HG03378 (cell line): Measurements from ENCODE around the gene LHX4.

ENCODE experiments used
- ATAC-seq: cut with Tn5 transposase; IDR thresholded peaks from one replicate; pipeline ENCODE4 v1.9.1; 2021; ENCODE audit warnings: mild to moderate bottlenecking, moderate library complexity; ENCODE audit not compliant: unreplicated experiment

Gene LHX4

DNA sequence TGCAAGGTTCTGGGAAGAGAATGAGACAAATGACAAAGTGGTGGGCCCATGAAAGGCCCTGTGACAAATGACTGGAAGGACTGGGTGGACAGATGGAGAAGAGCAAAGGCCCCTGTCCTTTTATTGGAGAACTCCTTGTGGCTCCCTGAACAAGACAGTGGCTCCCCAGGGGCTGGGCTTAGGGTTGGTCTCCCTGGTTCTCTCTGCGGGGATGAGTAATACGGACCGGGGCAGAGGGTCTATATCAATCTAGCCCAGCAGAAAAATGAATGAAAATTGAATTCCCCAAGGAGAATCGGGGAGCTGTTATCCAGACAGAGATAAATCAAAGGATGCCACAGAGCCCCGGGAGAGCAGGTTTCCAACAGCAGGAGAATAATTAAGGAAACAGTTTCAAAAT, 5.2 kb upstream of the LHX4 start:
- ATAC-seq = no peak

DNA sequence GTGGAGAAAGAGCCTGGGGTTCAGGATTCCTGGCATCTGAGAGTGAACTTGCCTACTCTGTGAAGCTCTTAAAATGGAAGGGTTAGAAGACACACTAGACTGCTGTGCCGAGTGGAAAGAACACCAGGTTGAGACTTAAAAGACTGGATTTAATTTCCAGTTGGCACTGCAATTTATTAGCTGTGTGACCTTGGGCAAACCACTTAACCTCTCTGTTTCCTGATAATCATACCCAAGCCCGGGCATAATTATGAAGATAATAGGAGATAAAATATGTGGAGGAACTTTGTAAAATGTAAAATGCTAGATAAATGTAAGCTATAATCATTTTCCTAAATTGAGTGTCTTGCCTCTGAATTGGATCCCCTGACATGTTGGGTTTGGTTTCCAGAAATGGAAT, 4.7 kb upstream of the LHX4 start:
- no peak for ATAC-seq

DNA sequence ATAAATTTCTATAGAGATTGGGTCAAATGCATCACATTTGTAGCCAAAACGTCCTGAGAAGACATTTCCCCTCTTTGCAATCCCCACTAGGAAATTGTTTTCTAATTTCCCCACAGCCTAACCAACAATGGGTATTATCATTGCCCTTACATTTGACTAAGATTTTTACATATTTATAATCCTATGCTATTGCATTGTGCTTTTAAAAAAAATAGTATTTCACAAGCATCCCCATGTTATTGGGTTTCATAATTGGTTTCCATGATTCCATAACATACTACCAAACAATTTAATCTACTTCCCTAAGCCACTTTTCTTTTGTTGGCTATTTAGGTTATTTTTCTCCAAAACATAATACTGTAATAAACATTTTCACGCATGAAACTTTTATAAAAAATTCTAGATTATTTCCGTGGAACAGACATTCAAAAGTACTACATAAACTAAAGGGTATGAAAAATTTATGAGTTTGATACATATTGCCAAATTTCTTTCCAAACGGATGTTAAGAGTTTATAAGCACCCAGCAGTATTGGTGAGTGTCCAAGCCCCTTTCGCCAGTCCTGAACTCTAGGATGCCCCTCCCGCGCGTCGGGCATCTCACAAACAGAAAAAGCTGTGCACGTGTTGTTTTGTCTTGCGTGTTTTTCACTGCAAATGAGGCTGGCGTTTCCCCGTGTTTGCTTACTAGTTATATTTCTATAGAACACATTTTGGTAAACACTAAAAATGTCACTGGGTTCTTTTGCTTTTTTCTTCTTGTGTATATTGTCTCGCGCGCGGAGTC, 2.0 kb upstream of the LHX4 start:
- ATAC-seq = no peak

DNA sequence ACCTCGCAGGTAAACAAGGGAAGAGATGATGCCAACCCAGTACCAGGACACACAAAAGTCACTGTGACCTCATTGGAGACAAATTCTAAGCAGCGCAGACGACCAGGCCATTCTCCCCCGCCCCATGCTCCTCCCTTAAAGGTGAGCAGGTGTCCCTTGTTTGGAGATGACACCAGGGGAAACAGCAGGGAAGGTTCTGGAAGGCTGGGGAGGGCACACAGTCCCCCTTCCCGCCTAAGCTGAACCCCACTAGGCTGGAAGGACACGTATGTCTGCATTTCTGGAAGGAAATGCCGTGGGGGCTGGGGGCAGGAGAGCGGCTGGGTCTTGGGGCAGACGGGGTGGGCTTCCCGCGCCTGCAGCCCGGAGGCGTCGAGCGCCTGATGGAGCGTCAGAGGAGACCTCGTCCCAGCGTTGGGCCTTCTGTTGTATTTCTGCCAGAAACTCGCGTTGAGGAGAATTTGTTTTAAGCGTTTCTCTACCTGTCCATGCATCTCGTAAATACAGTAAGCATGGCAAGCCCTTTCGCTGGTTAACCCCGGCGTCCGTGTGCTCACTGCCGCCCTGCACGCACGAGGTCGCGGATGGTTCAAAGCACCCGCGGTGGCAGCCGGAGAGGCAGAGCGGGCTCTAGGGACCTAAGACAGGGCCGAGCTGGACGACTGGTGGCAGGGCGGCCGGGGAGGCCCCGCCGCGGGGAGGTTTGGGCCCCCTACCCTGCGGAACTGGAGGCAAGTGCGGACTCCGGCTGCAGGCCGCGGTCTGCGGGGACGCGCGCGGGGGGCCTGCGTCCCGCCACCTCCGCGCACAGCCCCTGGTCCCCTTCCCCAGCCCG, 1.2 kb upstream of the LHX4 start:
- no peak for ATAC-seq

DNA sequence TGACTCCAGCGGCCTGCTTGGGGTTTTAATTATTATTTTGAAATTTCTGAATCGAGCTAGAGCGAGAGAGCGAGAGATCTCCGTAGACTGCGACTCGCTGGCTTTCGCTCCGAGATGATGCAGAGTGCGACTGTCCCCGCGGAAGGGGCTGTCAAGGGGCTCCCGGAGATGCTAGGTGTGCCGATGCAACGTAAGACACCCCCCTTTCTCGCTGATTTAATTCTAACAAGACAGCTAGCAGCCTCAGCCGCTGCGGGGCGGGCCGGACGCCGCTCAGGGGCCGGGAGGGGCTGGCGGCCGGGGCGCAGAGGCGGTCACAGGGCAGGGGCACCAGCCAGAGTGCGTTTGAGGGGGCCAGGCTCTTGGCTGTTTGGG, 339 bp downstream of the LHX4 start:
- ATAC-seq = no peak

DNA sequence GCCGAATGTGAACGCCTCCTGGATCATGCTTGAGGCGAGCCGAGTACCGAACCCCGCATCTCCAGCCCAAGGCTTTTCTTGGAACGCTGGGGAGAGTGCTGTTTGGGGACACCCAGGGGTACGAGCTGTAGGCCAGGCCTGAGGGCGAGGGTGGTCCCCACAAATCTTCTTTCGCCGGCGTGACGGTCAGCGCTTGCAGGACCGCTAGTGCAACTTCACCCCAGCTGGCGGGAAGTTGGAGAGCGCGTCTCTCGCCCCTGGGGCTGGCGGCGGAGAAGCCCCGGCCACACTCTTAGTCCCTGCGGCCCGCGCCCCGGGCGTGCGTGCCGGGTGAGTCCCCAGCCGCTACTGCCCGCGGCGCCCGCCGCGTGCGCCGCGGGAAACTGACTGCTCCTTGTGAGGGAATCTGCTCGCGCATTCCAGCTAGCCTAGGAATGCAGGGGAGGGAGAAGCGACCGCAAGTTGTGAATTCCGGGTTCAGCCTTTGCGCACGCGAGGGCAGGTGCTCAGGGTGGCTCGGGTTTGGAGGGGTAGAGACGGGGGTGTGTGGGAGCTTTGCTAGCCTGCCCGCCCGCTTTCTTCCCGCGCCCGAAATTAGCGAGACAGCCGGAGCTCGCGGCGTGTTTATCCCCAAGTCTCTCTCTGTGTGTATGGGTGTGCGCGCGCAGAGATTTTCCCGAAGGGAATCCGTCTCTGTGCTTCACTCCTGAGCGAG, 884 bp downstream of the LHX4 start:
- ATAC-seq = no peak

DNA sequence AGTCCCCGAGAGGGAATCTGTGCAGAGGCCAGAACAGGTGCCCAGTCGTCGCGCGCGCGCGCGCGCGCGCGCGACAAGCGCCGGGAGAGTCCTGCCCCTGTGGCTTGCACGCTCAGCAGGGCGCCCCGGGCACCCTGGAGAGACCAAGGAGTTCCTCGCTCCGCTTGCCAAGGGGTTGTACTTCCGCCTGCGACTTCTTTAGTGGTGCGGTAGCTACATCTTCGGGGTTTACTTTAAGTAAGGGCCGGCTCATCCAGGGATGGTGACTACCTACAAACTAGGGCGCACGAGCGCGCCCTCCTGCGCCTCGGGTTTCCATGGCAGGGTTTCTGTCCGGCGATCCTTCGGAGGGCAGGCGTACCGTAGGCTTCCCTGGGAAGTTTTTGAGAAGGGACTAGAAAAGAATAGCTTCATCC, 1.4 kb downstream of the LHX4 start:
- ATAC-seq = no peak

DNA sequence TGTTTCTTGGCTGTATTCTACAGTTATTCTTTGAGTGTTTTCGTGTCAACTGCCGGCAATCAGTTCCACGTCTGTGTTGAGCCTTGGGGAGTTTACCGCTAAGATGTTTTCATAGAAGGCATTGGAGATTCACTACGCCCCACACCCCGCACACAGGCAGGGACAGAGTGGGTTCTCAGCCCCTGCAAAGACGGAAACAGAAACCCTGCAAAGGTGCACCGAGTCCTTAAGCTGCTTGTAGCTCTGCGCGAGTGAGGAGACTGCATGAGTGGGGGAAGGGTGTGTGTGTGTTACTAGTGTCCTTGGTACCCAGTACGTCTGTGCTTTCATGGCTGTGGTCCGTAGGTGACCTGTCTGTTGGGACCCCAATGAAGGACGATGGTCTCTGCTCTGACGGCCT, 1.9 kb downstream of the LHX4 start:
- no peak for ATAC-seq

DNA sequence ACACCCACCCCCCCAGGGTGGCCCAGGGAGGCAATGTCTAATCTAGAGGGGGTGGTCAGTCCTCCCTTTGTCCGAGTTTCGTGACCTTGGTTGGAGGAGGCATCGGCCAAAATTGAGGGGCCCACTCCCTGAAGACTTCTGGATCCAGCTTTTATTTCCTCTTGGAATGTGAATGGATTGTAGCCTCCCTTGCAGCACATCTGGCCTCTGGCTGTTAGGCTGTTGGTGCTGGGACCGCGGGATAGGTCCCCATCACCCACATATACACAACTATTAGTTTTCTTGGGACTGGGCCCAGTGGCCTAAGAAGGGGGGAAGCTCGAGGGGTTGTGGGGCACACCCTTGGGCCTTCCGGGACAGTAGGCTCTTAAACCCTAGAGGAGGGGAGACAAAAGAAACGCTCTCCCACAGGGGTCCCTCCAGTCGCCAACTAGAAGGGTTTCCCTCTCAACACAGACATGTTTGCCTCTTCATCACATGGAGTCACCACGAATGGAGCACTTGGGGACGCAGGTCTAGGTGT, 2.5 kb downstream of the LHX4 start:
- no peak for ATAC-seq

DNA sequence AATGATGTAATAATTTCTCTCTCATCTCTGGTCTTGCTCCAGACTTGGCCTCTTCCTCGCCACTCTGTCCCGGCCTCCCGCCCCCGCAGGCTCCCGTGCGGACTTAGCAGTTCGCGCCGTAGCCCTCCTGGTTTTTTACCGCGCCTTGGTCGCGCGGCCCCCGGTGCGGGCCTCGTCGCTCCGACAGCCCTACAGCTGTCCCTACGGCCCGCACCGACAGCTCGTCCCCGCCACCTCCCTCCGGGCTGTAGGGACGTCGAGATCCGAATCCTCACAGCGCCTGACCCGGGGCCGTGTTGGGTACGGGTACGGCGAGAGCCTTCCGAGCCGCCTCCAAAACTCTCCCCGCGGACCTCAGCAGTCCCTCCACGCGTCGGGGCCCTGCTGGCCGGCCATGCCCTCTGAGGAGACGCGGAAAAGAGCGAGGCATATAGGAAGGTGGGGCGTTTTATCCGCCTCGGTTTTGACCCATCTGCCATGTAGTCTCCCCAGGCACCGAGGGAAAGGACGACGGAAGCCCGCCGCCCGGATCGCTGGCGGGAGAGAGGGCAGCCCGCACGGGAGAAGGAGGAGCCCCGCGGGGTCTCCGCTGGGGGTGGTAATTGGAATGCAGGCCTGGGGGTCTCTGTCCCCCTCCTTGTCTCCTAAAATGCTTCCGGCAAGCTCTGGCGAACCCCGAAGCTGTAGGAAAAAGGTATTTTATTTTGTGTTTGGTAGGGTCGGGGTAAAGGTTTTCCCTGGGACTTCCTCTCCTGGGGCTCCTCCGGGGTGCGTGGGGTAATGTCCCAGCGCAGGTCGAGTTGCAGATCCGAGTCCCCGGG, 3.3 kb downstream of the LHX4 start:
- no peak for ATAC-seq

DNA sequence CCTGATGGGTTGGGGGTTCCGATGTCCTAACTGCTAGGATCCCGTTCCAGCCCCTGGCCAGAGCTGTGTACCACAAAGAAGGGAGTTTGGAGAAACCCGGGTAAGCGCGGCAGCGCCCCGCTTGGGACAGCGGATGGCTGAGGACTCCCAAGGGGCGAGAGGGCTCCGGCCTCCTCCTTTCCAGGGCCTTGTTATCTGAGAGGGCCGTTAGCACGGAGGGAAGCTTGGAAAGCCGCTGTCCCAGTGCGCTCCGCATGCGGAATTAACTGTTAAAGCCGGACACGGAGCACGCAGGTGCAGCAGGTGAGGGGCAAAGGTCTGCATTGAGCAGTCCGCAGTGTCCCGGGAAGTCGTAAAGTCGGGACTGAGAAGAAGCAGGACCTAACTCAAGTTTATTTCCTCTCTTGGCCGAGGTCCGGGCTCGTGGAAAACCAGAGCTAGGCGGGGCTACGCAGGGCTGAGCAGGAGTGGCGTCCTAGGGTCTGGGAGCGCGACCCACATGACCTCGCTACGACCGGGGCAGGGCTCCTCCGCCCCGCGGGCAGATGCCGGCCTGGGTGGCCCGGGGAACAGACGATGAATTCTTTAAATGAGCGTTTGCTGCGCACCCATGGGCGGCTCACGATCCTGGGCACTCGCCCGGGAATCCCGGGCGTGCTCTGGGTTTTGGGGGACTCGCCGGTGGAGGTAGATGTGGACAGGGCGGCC, 4.5 kb downstream of the LHX4 start:
- no peak for ATAC-seq

DNA sequence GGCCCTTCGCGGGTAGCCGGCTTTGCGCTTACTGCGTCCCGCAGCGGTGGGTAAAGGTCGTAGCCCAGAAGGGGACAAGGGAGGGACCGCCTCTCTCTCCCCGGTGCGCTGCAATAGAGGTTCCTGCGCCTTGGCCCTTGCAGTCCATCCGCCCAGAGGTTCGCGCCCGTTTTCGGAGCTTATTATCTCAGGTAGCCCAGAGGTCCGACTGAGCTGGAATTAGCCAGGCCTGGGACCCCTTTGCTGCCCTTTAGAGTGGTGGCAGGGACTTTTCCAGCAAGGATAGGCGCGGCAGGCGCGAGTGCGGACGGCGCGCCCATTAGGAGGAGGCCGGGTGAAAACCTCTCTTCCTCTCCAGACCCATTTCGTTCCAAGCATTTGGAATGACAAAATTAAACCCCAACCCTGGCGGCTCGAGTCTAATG, 5.0 kb downstream of the LHX4 start:
- ATAC-seq = no peak

DNA sequence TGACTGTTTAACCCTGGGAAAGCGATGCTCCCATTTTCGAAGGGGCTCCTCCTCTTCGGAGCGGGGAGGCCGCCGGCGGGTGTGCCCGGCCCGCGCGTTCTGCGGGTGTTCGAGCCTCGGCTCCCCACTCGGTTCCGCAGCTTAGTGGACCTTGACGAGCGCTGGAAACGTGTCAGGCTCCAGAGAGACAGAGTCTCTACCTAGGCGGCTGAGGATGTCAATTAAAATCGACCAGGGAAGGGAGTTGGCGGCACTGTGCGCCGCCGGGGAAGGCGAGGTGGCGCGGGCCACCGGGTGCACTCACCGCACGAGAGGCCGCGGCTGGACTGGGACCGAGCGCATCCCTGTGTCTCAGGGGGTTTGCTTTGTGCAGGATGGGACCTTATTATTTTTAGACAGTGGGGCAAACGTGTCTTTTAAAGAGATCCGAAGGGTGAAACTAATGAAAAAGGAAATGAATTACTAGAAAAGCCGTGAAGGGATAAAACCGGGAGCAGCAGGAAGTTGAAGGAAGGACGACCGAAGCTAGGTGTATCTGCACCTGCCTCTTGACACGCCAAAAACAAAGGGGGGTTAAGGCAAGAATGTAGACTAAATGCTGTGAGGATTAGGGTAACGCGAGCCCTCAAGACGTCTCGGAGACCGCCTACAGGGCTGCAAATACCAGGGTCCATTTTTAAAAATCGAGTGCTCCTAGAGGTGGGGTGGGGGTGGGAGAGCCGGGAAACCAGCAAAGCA, 5.6 kb downstream of the LHX4 start:
- ATAC-seq = no peak

DNA sequence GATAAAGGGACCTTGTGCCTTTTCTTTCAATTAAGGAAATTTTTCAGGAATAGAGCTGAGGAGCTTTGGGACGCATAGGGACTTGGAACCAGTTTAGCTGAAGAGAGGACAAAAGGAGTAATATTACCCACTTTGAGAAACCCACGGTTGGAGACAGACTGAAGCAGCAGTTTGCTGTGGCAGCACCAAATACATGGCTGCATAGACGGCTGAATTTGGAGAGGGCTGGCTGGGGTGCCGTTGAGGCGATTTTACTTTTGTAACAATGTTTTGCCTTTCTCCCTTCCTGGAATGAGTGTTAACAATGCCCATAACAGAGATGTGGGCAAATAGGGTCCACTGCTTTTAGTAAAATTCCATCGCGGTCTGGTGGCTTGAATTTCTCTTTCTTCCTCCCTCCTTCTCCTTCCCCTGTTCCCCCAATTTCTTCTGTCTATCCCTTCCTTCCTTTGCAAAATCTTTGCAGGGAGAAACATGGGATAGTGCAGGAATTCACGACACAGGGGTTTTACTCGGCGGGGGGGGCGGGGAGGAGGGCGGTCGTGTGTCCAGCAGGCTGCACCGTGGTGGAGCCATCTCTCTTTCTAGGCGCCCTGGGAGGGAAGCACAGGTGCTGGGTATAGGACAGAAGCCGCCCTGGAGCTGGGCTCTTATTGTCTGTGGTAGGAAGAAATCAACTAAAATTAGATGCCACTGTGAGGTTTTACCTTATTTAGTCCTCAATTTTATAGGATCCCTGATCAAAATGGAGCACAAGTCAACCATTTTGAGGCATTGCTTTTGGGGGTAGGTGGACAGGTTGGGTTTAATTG, 6.8 kb downstream of the LHX4 start:
- no peak for ATAC-seq

DNA sequence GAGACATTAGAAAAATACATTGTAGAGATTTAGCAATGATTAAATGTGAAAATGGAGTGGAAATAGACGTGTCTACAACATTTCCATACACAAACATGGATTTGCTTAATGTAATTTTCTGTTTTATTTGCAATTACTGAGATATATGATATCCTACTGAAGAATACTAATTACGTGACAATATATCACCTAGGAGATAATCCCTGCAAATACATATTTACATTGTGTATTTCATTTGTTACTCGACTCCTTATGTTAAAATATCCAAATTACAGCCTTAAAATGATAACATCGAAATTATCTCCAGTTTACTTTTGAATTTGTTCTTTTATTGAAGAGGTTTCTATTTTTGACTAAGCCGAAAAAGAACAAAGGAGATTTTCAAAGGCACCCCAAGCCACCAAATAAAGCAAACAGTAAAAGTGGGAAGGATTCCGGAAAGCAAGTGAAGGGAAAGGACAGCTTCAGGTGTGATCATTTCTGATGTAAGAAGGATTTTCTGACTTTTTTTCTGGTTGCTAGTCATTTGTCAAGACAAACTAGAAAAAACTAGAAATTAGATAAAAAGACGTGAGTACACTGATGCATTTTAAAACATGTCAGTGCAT, 7.9 kb downstream of the LHX4 start:
- ATAC-seq = no peak

DNA sequence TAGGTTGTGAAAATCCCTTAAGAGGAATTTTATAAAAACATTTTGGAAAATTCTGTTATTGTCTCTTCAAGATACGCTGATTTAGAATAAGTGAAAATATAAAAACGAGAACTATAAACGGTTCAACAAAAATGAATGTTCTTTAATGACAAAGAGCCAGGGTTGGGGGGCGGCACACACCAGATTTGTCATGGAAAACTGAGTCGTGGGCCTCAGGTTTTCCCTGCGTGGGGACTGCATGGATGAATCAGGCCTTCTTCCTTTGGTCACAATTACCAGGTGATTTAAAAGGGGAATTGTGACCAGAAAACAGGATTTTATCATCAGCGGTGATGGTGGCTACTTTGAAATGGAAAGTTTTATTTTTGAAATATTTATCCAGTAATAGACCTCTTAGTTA, 8.6 kb downstream of the LHX4 start:
- no peak for ATAC-seq

DNA sequence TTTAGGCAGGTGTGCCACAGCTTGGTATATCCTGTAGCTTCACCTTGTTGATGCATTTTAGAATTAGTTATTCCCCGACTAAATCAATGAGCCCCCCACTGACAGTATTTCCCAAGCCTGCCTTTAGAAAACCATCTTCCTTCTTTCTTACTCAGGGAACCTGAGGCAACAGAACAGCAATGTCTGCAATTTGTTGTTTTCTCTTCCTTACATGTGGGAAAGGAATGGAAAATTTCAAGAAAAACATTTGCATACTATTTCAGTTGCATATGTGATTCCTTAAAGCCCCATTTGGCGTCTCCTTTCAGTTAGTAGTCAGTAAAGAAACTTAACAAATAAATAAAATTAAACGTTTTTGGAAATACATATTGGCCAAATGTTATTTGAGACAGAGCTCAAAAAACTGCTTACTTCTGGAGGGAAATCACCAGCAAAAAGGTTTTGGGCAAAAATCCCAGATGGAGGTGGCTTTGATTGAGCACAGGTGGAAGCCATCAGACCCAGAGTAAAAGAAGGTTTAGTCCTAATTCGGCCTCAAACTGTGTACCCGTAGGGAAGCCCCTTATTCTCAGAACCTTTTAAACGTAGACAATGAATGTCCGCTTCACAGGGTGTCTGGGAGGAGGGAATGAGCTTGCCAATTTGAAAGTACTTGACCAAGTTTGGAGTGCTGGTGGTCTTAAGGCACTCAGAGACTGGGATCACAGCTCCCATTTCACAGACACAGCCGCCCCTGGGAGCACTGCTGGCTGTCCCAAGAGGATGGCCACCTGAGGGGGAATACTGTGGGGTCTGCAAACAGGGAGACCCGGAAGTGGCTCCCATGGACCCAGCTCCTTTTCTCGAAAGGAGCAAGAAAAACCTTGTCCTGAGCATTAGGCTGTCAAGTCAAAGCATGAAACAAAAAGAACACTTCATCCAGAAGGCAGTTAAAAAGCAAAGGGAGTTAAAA, 9.4 kb downstream of the LHX4 start:
- ATAC-seq = no peak
